ENCODE data around the gene SLC2A13. TPM values are rescaled to one million over a fixed set of nuclear protein-coding genes. Genes with fewer than 3 reads are reported as not detected.

Gene SLC2A13
- total RNA-seq, 2 donors from 2014 or later = 5.9 to 13.7 TPM

GRCh38 chr12:40098406-40099145 lies 7.3 kb downstream of the SLC2A13 start:
- H3K4me1 ChIP-seq (replicated peaks) = no peaks in the 10 kb centered on the region
- intact Hi-C loops (cut with DNase I) = no loop called here
- WGBS = 97% methylated on average over 11 of the region's 11 CpGs

GRCh38 chr12:40093512-40093911 lies 12.4 kb downstream of the SLC2A13 start:
- no peak overlapping the region for H3K4me3 ChIP-seq

More at GRCh38 chr12:40098406-40099145, 7.3 kb downstream of the SLC2A13 start:
- Histone ChIP-seq H3K9me3 (no peaks in the 10 kb centered on the region), H3K27ac (no peak overlapping the region), H3K4me3 (no peak overlapping the region), H3K27me3 (replicated peaks; ENCODE audit: insufficient read depth) (no peaks in the 10 kb centered on the region), H3K36me3 (no peaks in the 10 kb centered on the region)
- TF ChIP-seq POLR2A (IDR thresholded peaks at IDR 0.05) (no peak), CTCF (IDR thresholded peaks at IDR 0.05) (no peak), POLR2AphosphoS5 (IDR thresholded peaks at IDR 0.05) (no peak)
- DNase-seq (ENCODE audit: low spot score) = no peak

GRCh38 chr12:40086471-40086870 lies 19.4 kb downstream of the SLC2A13 start:
- H3K4me1 ChIP-seq (replicated peaks) = no peaks in the 10 kb centered on the region
- TF ChIP-seq POLR2AphosphoS5 (IDR thresholded peaks at IDR 0.05) (no peak), POLR2A (IDR thresholded peaks at IDR 0.05) (no peak), CTCF (IDR thresholded peaks at IDR 0.05) (no peak)
- WGBS = 92% methylated on average over 4 of the region's 4 CpGs
- DNase-seq (ENCODE audit: low spot score) = no peak
- H3K9me3 ChIP-seq = no peaks in the 10 kb centered on the region
- no peaks in the 10 kb centered on the region for H3K27me3 ChIP-seq (replicated peaks; ENCODE audit: insufficient read depth)
- no peaks in the 10 kb centered on the region for H3K36me3 ChIP-seq
- H3K4me3 ChIP-seq = no peak overlapping the region
- intact Hi-C loops (cut with DNase I) = no loop called here
- no peak overlapping the region for H3K27ac ChIP-seq

More at GRCh38 chr12:40093512-40093911, 12.4 kb downstream of the SLC2A13 start:
- TF ChIP-seq POLR2AphosphoS5 (IDR thresholded peaks at IDR 0.05) (no peak), CTCF (IDR thresholded peaks at IDR 0.05) (no peak), POLR2A (IDR thresholded peaks at IDR 0.05) (no peak)
- H3K27ac ChIP-seq = no peak overlapping the region
- DNase-seq (ENCODE audit: low spot score) = no peak
- no peaks in the 10 kb centered on the region for H3K36me3 ChIP-seq
- no peaks in the 10 kb centered on the region for H3K4me1 ChIP-seq (replicated peaks)
- intact Hi-C loops (cut with DNase I) = no loop called here
- H3K27me3 ChIP-seq (replicated peaks; ENCODE audit: insufficient read depth) = no peaks in the 10 kb centered on the region
- H3K9me3 ChIP-seq = no peaks in the 10 kb centered on the region
- 96% methylated on average over 4 of the region's 4 CpGs for WGBS

GRCh38 chr12:40078266-40078665 lies 27.6 kb downstream of the SLC2A13 start:
- intact Hi-C loops (cut with DNase I) = no loop called here
- WGBS = 87% methylated on average over 2 of the region's 2 CpGs
- Histone ChIP-seq H3K9me3 (no peaks in the 10 kb centered on the region), H3K36me3 (no peaks in the 10 kb centered on the region), H3K4me3 (no peak overlapping the region), H3K4me1 (replicated peaks) (no peaks in the 10 kb centered on the region), H3K27ac (no peak overlapping the region), H3K27me3 (replicated peaks; ENCODE audit: insufficient read depth) (no peaks in the 10 kb centered on the region)
- TF ChIP-seq POLR2A (IDR thresholded peaks at IDR 0.05) (no peak), POLR2AphosphoS5 (IDR thresholded peaks at IDR 0.05) (no peak), CTCF (IDR thresholded peaks at IDR 0.05) (no peak)
- DNase-seq (ENCODE audit: low spot score) = no peak

GRCh38 chr12:40075458-40075857 lies 30.4 kb downstream of the SLC2A13 start:
- Histone ChIP-seq H3K36me3 (no peaks in the 10 kb centered on the region), H3K4me1 (replicated peaks) (no peaks in the 10 kb centered on the region), H3K4me3 (no peak overlapping the region), H3K27ac (no peak overlapping the region), H3K9me3 (no peaks in the 10 kb centered on the region), H3K27me3 (replicated peaks; ENCODE audit: insufficient read depth) (no peaks in the 10 kb centered on the region)
- DNase-seq (ENCODE audit: low spot score) = no peak
- intact Hi-C loops (cut with DNase I) = no loop called here
- no peak for TF ChIP-seq CTCF (IDR thresholded peaks at IDR 0.05)
- no peak for TF ChIP-seq POLR2A (IDR thresholded peaks at IDR 0.05)
- TF ChIP-seq POLR2AphosphoS5 (IDR thresholded peaks at IDR 0.05) = no peak
